Mesenchymal stem cell (in vitro differentiated cells and primary cell): ENCODE measurements around the gene ETS1.

ENCODE experiments used
- DNase-seq: peaks from one replicate; pipeline ENCODE4 v3.0.0-alpha.2; 2013
- H2AFZ ChIP-seq: one replicate; pipeline ENCODE4 v1.6.1; 2013; ENCODE audit warnings: low read depth, mild to moderate bottlenecking, control low read depth, inconsistent platforms, low read length, moderate library complexity
- H2AK5ac ChIP-seq: 2 replicates; pipeline ENCODE4 v1.6.1; 2013; ENCODE audit warnings: low read length, moderate library complexity, mild to moderate bottlenecking, inconsistent platforms; ENCODE audit not compliant: severe bottlenecking
- H2BK120ac ChIP-seq: one replicate; pipeline ENCODE4 v1.6.1; 2013; ENCODE audit warnings: low read depth, mild to moderate bottlenecking, inconsistent platforms, low read length, moderate library complexity
- H2BK12ac ChIP-seq, 2 experiments: one replicate each; pipeline ENCODE4 v1.6.1; 2013; ENCODE audit warnings: inconsistent platforms in 2 of 2, low read length in 2 of 2, mild to moderate bottlenecking in 2 of 2, moderate library complexity in 2 of 2, control low read depth in 1 of 2
- H2BK15ac ChIP-seq: one replicate; pipeline ENCODE4 v1.6.1; 2013; ENCODE audit warnings: mild to moderate bottlenecking, low read depth, inconsistent platforms; ENCODE audit not compliant: poor library complexity, severe bottlenecking
- H2BK5ac ChIP-seq: 2 replicates; pipeline ENCODE4 v1.6.1; 2013; ENCODE audit warnings: low read depth, mild to moderate bottlenecking, low read length, control low read depth, inconsistent platforms; ENCODE audit not compliant: poor library complexity, severe bottlenecking
- H3K14ac ChIP-seq, 2 experiments: one replicate each; pipeline ENCODE4 v1.6.1; 2013; ENCODE audit warnings: inconsistent platforms in 2 of 2, low read length in 2 of 2, control low read depth in 1 of 2, mild to moderate bottlenecking in 1 of 2, moderate library complexity in 1 of 2
- H3K18ac ChIP-seq, 2 experiments: one replicate each; pipeline ENCODE4 v1.6.1; 2013; ENCODE audit warnings: inconsistent platforms in 2 of 2, low read length in 2 of 2, control low read depth in 1 of 2, low read depth in 1 of 2, mild to moderate bottlenecking in 1 of 2
- H3K23ac ChIP-seq, 2 experiments: one replicate each; pipeline ENCODE4 v1.6.1; 2013; ENCODE audit warnings: inconsistent platforms in 2 of 2, low read length in 2 of 2, mild to moderate bottlenecking in 2 of 2, moderate library complexity in 2 of 2, control low read depth in 1 of 2
- H3K27ac ChIP-seq: 2 replicates; pipeline ENCODE4 v1.5.1; 2013; ENCODE audit warnings: mild to moderate bottlenecking, moderate library complexity, low read length, control low read depth, inconsistent platforms; ENCODE audit not compliant: poor library complexity, severe bottlenecking
- H3K27me3 ChIP-seq, 2 experiments: 2 replicates each; pipeline versions ENCODE4 v1.6.1 to v1.7.0; 2013; ENCODE audit warnings: low read length in 2 of 2, mild to moderate bottlenecking in 2 of 2, moderate library complexity in 2 of 2, control low read depth in 1 of 2, inconsistent platforms in 1 of 2; ENCODE audit not compliant: control insufficient read depth in 1 of 2, insufficient read depth in 1 of 2
- H3K36me3 ChIP-seq, 2 experiments: 2 replicates each; pipeline versions ENCODE4 v1.6.1 to v1.7.0; 2013; ENCODE audit warnings: low read length in 2 of 2, control low read depth in 1 of 2, inconsistent platforms in 1 of 2, low read depth in 1 of 2, mild to moderate bottlenecking in 1 of 2; ENCODE audit not compliant: insufficient read depth in 2 of 2, control insufficient read depth in 1 of 2
- H3K4ac ChIP-seq, 2 experiments: one replicate each; pipeline ENCODE4 v1.6.1; 2013; ENCODE audit warnings: inconsistent platforms in 2 of 2, low read length in 2 of 2, mild to moderate bottlenecking in 2 of 2, moderate library complexity in 2 of 2, control low read depth in 1 of 2, low read depth in 1 of 2
- H3K4me1 ChIP-seq: 2 replicates; pipeline ENCODE4 v1.6.1; 2013; ENCODE audit warnings: low read depth, low read length, control low read depth; ENCODE audit not compliant: control insufficient read depth, insufficient read depth
- H3K4me2 ChIP-seq: 2 replicates; pipeline ENCODE4 v1.6.1; 2013; ENCODE audit warnings: low read length, mild to moderate bottlenecking, inconsistent platforms; ENCODE audit not compliant: poor library complexity, severe bottlenecking
- H3K4me3 ChIP-seq, 2 experiments: 2 replicates each; pipeline versions ENCODE4 v1.5.1 to v1.7.0; 2013; ENCODE audit warnings: low read length in 2 of 2, mild to moderate bottlenecking in 2 of 2, control low read depth in 1 of 2, low read depth in 1 of 2; ENCODE audit not compliant: insufficient read depth in 1 of 2
- H3K79me1 ChIP-seq: replicated peaks from 2 replicates; pipeline ENCODE4 v1.6.1; 2013; ENCODE audit warnings: mild to moderate bottlenecking, control low read depth, low read length, inconsistent platforms; ENCODE audit not compliant: poor library complexity, severe bottlenecking
- H3K9ac ChIP-seq: 2 replicates; pipeline ENCODE4 v1.7.0; 2013; ENCODE audit warnings: mild to moderate bottlenecking, low read length, moderate library complexity
- H3K9me3 ChIP-seq: 2 replicates; pipeline ENCODE4 v1.7.0; 2013; ENCODE audit warnings: mild to moderate bottlenecking, low read length; ENCODE audit not compliant: control insufficient read depth
- H4K8ac ChIP-seq: one replicate; pipeline ENCODE4 v1.6.1; 2013; ENCODE audit warnings: inconsistent platforms, mild to moderate bottlenecking, low read length, moderate library complexity
- H4K91ac ChIP-seq: one replicate; pipeline ENCODE4 v1.6.1; 2013; ENCODE audit warnings: mild to moderate bottlenecking, low read length, inconsistent platforms
- WGBS: methylation state at CpG from one replicate; pipeline ENCODE4 v1.1.7; 2013; ENCODE audit warnings: mixed read lengths; 5-methylcytosine and 5-hydroxymethylcytosine counted together

Gene ETS1

GRCh38 chr11:128613300-128613995, 26.1 kb upstream of the ETS1 start:
- H3K79me1 ChIP-seq = no peaks in the 10 kb centered on the region
- H3K27ac ChIP-seq = no peak overlapping the region
- no peaks in the 10 kb centered on the region for H3K9me3 ChIP-seq
- H2BK5ac ChIP-seq = no peak overlapping the region
- H3K4me3 ChIP-seq = no peak overlapping the region
- no peak for DNase-seq
- H3K23ac ChIP-seq = no peak overlapping the region
- H3K36me3 ChIP-seq = no peaks in the 10 kb centered on the region
- peak overlapping the region in 1 of 2 experiments; percentile 75 for H2BK12ac ChIP-seq
- no peak overlapping the region for H4K8ac ChIP-seq
- H4K91ac ChIP-seq = no peak overlapping the region
- H3K27me3 ChIP-seq = peaks cover 43 to 47% of the 10 kb centered on the region in 2 experiments
- 95% methylated on average over 7 of the region's 8 CpGs for WGBS
- peak overlapping the region in 1 of 2 experiments; percentile 73 for H3K14ac ChIP-seq
- no peak overlapping the region for H2AK5ac ChIP-seq
- H2BK120ac ChIP-seq = no peak overlapping the region
- H3K4me2 ChIP-seq = no peak overlapping the region
- no peak overlapping the region for H2AFZ ChIP-seq
- no peak overlapping the region for H3K9ac ChIP-seq
- H3K18ac ChIP-seq = no peak overlapping the region
- no peak overlapping the region for H2BK15ac ChIP-seq
- H3K4ac ChIP-seq = no peak overlapping the region
- H3K4me1 ChIP-seq = no peaks in the 10 kb centered on the region

GRCh38 chr11:128610721-128611617, 23.6 kb upstream of the ETS1 start:
- WGBS = 79% methylated on average over 18 of the region's 18 CpGs
- no peak overlapping the region for H4K8ac ChIP-seq
- no peak overlapping the region for H2AK5ac ChIP-seq
- no peaks in the 10 kb centered on the region for H3K9me3 ChIP-seq
- H4K91ac ChIP-seq = no peak overlapping the region
- H3K27ac ChIP-seq = no peak overlapping the region
- no peaks in the 10 kb centered on the region for H3K36me3 ChIP-seq
- H2BK12ac ChIP-seq = no peak overlapping the region
- H3K4me1 ChIP-seq = no peaks in the 10 kb centered on the region
- H3K4ac ChIP-seq = no peak overlapping the region
- H3K14ac ChIP-seq = no peak overlapping the region
- no peak overlapping the region for H2BK15ac ChIP-seq
- H2BK5ac ChIP-seq = no peak overlapping the region
- no peaks in the 10 kb centered on the region for H3K79me1 ChIP-seq
- H3K27me3 ChIP-seq = peaks cover 50 to 53% of the 10 kb centered on the region in 2 experiments
- DNase-seq = no peak
- H3K4me2 ChIP-seq = no peak overlapping the region
- no peak overlapping the region for H3K18ac ChIP-seq
- no peak overlapping the region for H3K4me3 ChIP-seq
- no peak overlapping the region for H3K23ac ChIP-seq
- H3K9ac ChIP-seq = no peak overlapping the region
- H2AFZ ChIP-seq = no peak overlapping the region
- no peak overlapping the region for H2BK120ac ChIP-seq

- H3K14ac ChIP-seq = no peak overlapping the region
- H3K27ac ChIP-seq = no peak overlapping the region
- H3K9me3 ChIP-seq = no peaks in the 10 kb centered on the region
- H3K4me3 ChIP-seq = no peak overlapping the region
- H3K9ac ChIP-seq = no peak overlapping the region
- H3K23ac ChIP-seq = no peak overlapping the region
- no peak overlapping the region for H3K4me2 ChIP-seq
- no peak overlapping the region for H3K18ac ChIP-seq
- H2BK15ac ChIP-seq = no peak overlapping the region
- H4K8ac ChIP-seq = no peak overlapping the region
- no peak overlapping the region for H2AK5ac ChIP-seq
- H3K79me1 ChIP-seq = no peaks in the 10 kb centered on the region
- no peak for DNase-seq
- no peak overlapping the region for H2BK5ac ChIP-seq
- no peaks in the 10 kb centered on the region for H3K36me3 ChIP-seq
- no peak overlapping the region for H3K4ac ChIP-seq
- peaks cover 40 to 44% of the 10 kb centered on the region in 2 experiments for H3K27me3 ChIP-seq
- H2AFZ ChIP-seq = no peak overlapping the region
- no peak overlapping the region for H2BK12ac ChIP-seq
- H3K4me1 ChIP-seq = no peaks in the 10 kb centered on the region
- no peak overlapping the region for H2BK120ac ChIP-seq
- H4K91ac ChIP-seq = no peak overlapping the region
- WGBS = 68% methylated on average over 6 of the region's 6 CpGs
Measured at GRCh38 chr11:128609785-128610184, 22.4 kb upstream of the ETS1 start.

- H3K23ac ChIP-seq = no peak overlapping the region
- no peak overlapping the region for H2BK15ac ChIP-seq
- H3K9me3 ChIP-seq = no peaks in the 10 kb centered on the region
- H3K27me3 ChIP-seq = peaks cover 31 to 37% of the 10 kb centered on the region in 2 experiments
- DNase-seq = no peak
- no peaks in the 10 kb centered on the region for H3K4me1 ChIP-seq
- no peak overlapping the region for H3K4ac ChIP-seq
- no peak overlapping the region for H4K8ac ChIP-seq
- H3K4me3 ChIP-seq = no peak overlapping the region
- no peak overlapping the region for H2BK5ac ChIP-seq
- no peak overlapping the region for H3K27ac ChIP-seq
- H3K79me1 ChIP-seq = no peaks in the 10 kb centered on the region
- H4K91ac ChIP-seq = no peak overlapping the region
- H3K9ac ChIP-seq = no peak overlapping the region
- no peak overlapping the region for H3K14ac ChIP-seq
- no peak overlapping the region for H2AK5ac ChIP-seq
- no peak overlapping the region for H2BK120ac ChIP-seq
- no peaks in the 10 kb centered on the region for H3K36me3 ChIP-seq
- no peak overlapping the region for H2AFZ ChIP-seq
- 92% methylated on average over 9 of the region's 10 CpGs for WGBS
- H2BK12ac ChIP-seq = no peak overlapping the region
- no peak overlapping the region for H3K4me2 ChIP-seq
- no peak overlapping the region for H3K18ac ChIP-seq
Measured at GRCh38 chr11:128608746-128609407, 21.5 kb upstream of the ETS1 start.
